Measurements from ENCODE around the gene DEPDC5.
"Not testable (repeated sequence)": the region's sequence is repeated elsewhere in the genome, so short reads cannot be mapped to it uniquely, and the experiment has no call there.

DEPDC5 gene

GRCh38 chr22:31813898-31814297 is 60.1 kb downstream of the DEPDC5 start:
- DNase-seq = not testable (repeated sequence)

- DNase-seq = peak in 1 of 56 donors; percentile 5
These were observed 61.1 kb downstream of the DEPDC5 start for GRCh38 chr22:31814942-31815341.

- DNase-seq = not testable (repeated sequence)
These were observed 61.6 kb downstream of the DEPDC5 start for GRCh38 chr22:31815383-31815814.

DNA sequence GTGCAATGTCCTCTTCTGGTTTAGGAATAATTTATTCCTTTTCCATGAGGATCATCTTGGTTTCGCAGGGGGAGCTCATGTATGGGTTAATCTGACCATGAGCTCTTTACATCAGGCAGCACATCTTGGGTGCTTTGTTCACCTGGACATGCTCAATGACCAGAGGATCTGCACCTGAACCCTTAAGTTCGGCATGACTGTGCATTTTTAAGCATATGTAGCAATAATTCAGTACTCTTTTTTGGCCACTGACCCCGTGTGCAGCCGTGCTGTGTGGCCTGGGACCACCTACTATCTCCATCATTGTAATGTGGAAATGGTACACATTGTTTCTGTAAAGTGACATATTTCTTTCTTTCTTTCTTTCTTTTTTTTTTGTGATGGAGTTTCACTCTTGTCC is 62.9 kb downstream of the DEPDC5 start:
- no peak for DNase-seq

GRCh38 chr22:31818481-31819392 is 64.9 kb downstream of the DEPDC5 start:
- no peak for DNase-seq

GRCh38 chr22:31820655-31821054 is 66.8 kb downstream of the DEPDC5 start:
- DNase-seq = no peak

- DNase-seq = no peak
These were observed 67.8 kb downstream of the DEPDC5 start for GRCh38 chr22:31821572-31821971.

DNA sequence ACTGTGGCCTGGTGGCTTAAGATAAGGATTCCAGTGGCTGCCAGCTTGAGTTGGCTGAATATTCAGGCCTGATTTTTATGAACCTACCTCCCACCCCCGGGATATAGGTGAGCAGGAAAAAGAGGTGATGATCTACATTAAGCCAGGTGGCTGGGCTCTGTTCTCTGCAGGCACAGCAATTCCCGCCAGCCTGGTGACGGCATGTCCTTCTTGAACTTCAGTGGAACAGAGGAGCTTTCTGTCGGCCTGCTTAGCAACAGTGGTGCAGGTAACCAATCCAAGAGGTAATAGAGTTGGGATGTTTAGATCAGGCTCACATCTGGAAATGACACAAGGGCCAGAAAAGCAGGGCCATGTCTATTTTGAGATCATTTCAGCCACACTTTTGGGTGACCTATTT is 68.7 kb downstream of the DEPDC5 start:
- no peak for DNase-seq

- DNase-seq = no peak
These were observed 71.7 kb downstream of the DEPDC5 start for GRCh38 chr22:31825513-31825912.

GRCh38 chr22:31826443-31826842 is 72.6 kb downstream of the DEPDC5 start:
- DNase-seq = peak in 21 of 56 donors; percentile 4 to 60 (median 28)

- no peak for DNase-seq
These were observed 74.9 kb downstream of the DEPDC5 start for GRCh38 chr22:31828739-31829138.

GRCh38 chr22:31829505-31829904 is 75.7 kb downstream of the DEPDC5 start:
- no peak for DNase-seq

DNA sequence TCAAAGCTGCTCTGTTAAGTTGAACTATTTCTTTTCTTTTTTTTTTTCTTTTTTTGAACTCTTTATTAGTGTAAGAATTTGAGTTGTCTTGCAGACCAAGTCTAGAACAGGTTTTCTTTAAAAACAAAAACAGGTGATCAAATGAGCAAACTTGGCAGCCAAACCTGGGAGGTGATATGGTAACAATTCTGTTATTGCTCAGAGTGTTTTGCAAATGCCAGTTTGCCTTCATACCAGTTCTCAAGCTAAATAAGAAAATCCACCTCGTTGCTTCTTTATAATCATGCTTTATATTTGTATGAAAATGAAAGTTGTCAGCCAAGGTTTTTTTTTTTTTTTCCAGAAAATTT is 76.9 kb downstream of the DEPDC5 start:
- no peak for DNase-seq

GRCh38 chr22:31833930-31834329 is 80.1 kb downstream of the DEPDC5 start:
- DNase-seq = no peak

GRCh38 chr22:31836010-31836409 is 82.2 kb downstream of the DEPDC5 start:
- peak in 3 of 56 donors; percentile 7 to 15 (median 7) for DNase-seq

GRCh38 chr22:31838917-31839316 is 85.1 kb downstream of the DEPDC5 start:
- no peak for DNase-seq

GRCh38 chr22:31839986-31840385 is 86.2 kb downstream of the DEPDC5 start:
- DNase-seq = no peak

DNA sequence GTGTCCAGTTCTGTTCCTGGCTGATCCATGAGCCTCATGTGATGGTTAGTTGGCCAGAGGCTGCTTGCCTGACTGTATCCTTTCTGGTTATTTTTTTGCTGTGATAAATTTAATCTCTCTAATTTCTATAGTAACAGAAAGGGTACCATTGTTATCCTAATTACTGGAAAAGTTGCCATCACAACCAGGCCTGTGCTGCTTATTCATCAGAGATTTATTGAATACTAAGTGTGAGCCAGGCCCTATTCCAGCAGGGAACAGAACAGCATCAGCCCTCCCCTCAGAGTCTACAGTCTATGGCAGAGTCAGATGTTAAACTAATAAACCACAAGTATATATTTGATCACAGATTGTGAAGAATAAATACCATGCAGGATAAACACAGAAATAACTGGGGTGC is 86.8 kb downstream of the DEPDC5 start:
- DNase-seq = peak in 5 of 56 donors; percentile 12 to 29 (median 15)

- peak in 3 of 56 donors; percentile 14 to 38 (median 24) for DNase-seq
These were observed 87.4 kb downstream of the DEPDC5 start for GRCh38 chr22:31841078-31841827.

DNA sequence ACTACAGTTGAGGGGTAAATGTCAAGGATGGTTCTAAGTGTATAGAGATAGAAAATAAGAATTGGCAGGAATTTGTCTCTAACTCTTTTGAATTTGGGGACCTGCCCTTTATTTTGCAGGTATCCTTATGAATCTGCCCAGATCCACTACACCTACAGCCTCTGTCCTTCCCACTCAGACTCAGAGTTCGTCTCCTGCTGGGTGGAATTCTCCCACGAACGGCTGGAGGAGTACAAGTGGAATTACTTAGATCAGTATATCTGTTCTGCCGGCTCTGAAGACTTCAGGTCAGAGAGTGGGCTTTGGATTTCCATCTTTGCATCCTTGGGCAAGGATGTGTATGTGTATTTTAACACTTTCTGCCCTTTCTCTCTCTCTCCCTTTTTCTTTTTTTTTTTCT is 89.7 kb downstream of the DEPDC5 start:
- DNase-seq = no peak

DNA sequence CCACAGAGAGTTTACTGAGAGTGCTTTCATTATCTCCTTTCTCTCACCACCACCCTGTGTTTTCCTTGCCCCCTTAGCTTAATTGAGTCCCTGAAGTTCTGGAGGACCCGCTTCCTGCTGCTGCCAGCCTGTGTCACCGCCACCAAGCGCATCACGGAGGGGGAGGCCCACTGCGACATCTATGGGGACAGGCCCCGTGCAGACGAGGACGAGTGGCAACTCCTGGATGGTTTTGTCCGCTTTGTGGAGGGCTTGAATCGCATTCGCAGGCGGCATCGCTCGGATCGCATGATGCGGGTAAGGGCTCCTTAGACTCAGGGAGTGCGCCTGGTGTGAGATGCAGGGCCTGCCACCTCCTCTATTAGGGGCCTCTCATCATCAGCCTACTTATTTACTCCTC is 91.1 kb downstream of the DEPDC5 start:
- DNase-seq = no peak

Data from amygdala (tissue), 56 donors.